Femur (tissue), 1 donor: ENCODE results near the gene DEPDC5.
A peak's percentile ranks its signal among the peaks of the same experiment; 100 is the strongest.

ENCODE experiments used
- DNase-seq: peaks from one replicate; pipeline ENCODE4 v3.0.0-alpha.2; 2017

DEPDC5 gene

DNA sequence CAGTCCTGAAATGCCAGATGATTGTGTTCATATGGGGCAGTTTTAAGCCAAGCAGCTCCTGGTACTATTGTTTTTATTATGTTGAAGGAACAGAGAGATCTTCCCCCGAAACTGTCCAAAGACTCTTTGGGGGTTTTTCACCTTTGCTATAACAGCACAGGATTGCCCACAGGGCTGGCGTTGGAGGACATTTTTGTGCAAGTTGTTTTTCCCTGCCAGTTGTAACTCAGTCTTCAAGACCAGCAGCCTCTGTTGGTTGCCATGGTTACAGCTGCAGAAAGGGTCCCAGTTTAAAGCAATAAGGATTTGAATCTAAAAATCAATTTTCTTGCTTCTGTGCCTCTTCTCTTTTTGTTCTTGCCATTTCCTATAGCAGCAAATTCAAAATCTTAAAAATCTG, 145.1 kb downstream of the DEPDC5 start:
- no peak for DNase-seq

DNA sequence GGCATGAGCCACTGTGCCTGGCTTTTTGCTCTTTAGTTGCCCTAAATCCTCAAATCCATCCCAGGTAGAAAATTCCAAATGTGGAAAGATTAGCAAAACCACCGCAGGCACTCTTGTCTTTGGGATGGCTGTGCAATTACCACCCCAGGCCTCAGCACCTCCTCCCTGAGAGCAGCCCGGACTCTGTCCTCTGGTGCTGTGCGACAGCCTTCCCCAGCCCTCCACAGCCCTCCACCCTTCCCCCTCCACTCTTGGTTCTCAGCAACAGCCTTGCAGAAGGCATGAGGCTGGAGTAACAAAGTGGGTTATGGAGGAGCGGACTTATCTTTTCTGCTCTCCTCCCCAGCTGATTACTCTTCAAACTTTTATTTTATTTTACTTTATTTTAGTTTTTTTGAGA, 145.8 kb downstream of the DEPDC5 start:
- DNase-seq, result no peak

DNA sequence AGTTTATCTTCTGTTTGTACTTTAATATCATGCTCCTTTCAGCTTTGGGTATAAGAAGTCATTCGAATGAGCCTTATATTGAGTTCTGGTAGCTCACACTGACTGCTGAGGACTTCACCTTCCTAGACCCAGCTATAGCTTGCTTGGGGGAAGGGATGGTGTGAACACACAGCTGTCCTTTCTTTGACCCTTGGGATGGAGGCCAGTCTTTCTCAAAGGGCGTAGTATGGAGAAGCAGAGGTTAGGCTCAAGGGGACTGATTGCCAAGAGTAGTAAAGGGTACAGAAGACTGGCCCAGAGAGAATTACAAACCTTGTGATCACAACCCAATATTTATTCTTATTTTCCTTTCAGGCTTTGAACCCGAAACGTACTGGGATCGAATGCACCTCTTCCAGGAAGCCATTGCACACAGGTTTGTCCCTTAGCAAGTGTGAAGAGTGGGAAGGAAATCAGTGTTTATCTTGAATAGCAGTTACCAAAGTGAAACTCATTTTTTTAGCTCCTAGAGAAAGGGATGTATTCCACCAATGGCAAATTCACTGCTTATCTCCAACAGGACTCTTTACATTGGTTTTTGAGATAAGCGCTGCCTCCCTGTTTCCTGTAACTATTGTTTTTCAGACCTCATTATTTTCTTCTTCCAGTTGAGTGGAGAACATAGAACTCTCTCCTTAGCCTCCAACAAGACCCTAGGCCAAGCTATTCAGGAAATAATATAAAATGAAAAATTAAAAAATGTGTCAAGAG, 147.7 kb downstream of the DEPDC5 start:
- no peak for DNase-seq

DNA sequence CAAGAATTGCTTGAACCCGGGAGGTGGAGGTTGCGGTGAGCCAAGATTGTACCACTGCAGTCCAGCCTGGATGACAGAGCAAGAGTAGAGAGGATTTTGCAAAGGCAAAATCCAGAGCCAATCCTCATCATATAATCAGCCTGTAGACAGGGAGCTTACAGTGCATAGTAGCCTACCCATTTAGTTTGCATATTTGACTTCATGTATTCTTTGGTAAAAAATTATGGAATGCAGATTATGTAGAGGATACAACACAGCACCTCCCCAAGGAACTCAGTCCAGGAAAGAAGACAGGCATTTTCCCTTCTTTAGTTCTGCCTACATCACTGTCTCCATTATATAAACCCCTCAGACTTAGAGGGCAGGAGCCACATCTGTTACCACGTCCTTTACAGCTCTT, 150.8 kb downstream of the DEPDC5 start:
- DNase-seq, result no peak

DNA sequence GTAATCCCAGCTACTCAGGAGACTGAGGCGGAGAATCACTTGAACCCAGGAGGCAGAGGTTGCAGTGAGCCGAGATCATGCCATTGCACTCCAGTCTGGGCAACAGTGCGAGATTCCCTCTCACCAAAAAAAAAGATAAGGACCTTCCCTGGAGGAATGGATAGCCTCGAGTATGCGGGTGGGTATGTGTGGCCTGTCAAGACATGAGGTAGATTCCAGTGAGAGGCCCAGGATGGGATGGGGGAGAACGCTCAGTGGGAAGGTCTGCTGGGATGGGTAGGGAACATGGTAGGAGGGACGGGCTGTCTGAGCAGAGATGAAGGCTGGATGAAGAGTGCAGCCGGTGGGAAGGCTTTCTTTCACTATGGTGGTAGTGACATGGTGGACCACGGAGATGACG, 151.5 kb downstream of the DEPDC5 start:
- no peak for DNase-seq

DNA sequence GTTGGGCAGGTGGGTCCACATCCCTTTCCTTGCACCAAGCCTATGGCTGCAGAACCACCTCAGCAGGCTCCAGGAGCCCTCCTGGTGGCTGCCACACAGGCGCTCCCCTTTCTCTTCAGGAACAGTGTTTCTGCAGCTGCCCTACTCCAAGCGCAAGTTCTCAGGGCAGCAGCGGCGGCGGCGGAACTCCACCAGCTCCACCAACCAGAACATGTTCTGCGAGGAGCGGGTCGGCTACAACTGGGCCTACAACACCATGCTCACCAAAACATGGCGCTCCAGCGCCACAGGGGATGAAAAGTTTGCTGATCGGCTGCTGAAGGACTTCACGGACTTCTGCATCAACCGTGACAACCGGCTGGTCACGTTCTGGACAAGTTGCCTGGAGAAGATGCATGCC, 152.3 kb downstream of the DEPDC5 start:
- DNase-seq, result no peak

DNA sequence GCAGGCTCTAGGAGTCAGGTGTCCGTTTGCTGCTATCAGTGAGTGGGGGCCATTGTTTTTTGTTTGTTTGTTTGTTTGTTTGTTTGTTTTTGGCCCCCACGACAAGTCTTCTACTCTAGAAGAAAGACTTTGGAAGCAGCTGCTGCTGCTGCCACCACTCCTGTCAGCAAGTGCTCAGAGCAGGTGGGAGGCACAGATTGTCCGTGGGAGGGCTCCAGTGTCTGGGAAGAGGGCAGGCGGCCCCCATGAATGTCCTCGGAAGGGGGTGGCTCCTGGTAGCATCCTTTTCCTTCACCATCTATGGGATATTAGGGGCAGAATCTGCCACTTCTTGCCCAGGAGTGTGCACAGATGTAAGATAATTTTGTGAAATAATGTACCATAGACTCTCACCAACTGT, 152.8 kb downstream of the DEPDC5 start:
- DNase-seq, result no peak

DNA sequence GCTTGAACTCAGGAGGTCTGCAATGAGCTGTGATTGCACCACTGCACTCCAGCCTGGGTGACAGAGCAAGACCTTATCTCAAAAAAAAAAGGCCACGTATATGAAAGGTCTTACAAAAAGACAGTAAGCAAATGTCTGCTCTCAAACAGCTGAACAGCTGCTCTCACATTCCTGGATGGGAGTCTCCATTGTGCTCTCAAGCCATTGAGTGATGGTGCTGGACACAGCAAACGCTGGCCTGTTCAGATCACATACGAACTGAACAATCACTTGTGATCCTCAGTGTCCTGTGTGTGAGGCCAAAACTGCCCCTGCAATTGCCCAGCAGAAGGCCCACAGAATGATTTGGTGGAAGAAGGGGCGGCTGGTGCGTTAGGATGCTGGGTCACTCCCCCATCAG, 156.2 kb downstream of the DEPDC5 start:
- no peak for DNase-seq

DNA sequence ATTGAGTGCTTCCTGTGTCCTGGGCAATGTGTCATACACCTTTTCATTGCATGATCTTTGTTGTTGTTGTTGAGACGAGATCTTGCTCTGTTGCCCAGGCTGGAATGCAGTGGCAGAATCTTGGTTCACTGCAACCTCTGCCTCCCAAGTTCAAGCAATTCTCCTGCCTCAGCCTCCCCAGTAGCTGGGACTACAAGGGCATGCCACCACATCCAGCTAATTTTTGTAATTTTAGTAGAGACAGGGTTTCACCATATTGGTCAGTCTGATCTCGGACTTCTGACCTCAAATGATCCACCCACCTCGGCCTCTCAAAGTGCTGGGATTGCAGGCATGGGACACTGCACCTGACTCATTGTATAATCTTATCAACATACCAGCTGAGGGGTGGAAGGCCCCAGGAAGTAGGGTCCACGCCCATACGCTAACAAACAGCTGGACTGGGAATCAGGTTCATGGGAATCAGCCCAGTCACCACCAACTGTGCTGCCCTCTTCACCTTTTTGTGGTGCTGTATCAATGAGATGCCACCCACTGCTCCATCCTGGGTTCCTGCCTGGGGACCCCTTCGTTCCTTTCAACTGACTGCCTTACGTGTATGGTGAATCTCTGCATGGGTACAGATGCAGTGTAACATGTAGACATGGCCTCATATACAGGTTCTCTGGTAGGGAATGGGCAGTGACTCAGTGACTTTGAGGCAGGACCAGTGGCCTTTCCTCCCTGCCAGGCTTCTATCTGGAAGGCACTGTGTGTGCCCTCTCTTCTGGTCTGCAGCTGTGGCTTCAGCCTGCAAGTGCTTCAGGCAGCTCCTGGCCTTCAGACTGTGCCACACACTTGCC, 158.0 kb downstream of the DEPDC5 start:
- DNase-seq, result no peak

DNA sequence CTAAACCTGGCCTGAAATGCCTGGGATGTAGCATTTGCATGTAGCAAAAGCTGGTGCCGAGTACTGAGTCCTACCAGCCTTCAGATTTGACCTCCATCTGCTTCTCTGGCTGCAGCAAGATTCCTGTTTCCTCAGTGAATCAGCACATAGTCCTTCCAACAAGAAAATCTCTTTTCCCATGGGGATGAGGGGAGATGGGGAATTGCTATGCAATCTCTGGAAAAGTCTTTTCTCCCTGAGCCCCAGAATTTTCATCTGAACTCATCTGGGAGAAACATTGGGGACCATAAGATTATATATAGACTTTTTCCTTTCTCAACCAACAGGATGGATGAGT, 158.6 kb downstream of the DEPDC5 start:
- no peak for DNase-seq

DNA sequence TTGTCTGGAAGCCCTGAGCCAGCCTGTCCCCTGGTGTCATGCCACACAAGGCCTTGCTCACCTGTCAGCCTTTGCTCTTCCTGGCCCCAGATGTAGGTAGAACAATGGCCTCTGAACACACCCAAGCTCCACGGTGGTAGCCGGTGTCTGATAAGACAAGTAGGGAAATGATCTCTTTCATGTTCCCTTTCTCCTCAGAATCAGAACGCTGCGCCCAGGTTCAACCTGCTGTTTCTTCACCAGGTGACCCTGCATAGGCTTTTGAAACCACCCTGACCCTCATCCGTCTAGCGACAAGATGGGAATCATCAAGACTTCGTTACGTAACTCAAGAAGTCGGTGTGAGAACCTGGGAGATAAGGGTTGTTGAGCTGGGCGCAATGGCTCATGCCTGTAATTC, 161.8 kb downstream of the DEPDC5 start:
- DNase-seq, result no peak

DNA sequence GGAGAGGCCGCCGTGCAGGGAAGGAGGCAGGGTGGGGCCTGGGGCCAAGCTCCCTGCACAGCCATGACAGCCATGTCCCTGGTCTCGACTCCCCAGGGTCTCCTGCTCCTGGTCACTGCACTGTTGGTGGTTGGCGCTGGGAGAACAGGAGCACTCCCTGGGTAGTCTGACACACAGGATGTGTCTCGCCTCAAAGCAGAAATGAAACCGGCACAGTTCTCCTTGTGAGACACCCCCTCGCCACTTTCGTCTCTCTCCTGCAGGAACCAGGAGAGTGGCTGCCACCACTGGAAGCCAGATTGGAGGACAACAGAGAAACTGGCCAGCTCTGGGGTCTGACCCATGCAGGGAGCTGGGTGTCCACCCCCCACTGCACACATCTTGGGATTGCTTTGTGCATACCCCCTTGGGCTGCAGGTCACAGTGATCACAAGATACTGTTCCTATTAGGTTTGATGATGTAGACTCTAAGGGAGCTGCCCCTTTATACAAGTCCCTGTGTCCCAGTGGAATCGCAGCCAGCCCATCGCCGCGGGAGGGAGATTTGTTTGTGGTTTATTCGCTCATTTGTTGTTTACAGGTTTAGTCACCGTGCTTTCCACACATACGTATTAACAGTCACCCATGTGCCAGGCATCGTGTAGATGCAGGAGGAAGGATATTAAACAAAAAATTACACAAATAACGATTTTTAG, 163.6 kb downstream of the DEPDC5 start:
- no peak for DNase-seq

DNA sequence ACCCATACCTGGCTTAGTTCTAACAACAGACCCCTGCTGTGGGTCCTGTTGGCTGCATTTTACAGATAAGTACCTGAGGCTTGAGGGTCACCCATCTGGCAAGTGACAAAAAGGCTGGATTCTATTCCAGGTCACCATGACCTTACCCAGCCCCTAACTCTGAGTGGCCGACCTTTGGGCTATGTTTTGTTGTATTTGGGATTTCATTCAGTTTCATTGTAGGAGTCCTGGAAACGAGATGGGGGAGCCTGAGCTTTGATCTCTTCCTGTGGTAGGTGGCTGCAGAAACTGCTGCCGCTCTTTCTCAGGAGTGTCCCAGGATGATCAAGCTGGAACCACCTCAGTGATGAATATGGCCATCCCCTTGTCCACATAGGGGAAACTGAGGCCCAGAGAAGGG, 165.9 kb downstream of the DEPDC5 start:
- no peak for DNase-seq

DNA sequence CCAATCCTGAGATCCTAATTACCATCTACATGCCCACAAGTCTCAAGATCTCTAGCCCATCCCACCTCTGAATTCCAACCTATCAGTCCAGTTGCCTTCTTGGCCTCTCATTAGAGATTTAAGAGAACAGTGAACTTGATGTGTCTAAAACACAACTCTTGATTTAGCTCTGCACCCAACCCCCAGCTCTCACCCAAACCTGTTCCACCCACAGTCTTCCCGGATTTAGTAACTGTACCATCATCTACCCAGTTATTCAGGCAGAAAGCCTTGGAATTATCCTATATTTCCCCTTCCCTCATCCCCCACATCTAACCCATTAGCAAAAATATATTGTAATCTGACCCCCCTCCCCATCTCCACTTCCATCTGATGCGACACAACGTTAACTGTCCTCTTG, 166.5 kb downstream of the DEPDC5 start:
- no peak for DNase-seq

DNA sequence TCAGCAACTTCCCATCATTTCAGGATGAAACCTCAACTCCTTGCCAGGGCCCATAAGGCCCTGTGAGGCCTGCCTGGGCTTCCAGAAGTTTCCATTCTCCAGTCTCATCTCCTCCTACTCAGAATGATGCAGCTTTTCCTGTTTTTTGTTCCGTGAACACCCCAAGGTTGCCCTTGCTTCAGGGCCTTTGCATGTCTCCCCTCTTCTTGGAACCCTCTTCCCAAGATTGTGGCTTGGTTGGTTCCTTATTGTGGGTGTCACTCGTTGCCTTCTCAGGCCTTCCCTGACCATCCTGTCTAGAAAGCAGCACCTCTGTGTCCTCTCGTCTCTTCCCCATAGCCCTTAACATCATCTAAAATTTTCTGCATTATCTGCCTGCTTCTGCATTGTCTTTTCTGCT, 167.3 kb downstream of the DEPDC5 start:
- DNase-seq, result no peak

DNA sequence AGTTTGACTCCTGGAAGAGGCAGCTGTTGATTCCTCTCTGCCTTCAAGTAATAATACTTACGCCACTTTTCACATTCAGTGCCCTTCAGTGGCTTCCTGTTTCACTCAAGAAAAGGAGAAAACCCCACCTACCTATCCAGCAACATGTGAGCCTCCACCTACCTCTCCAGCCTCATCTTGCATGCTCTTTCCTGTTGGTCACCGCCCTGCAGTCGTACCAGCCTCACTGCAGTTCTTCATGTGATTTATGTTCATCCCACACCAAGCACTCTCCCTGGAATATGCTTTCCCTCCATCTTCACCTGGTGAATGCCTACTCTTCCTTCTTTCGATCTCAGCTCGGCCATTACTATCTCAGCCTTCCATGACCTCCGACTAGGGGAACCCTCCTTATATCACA, 168.7 kb downstream of the DEPDC5 start:
- DNase-seq, result no peak

DNA sequence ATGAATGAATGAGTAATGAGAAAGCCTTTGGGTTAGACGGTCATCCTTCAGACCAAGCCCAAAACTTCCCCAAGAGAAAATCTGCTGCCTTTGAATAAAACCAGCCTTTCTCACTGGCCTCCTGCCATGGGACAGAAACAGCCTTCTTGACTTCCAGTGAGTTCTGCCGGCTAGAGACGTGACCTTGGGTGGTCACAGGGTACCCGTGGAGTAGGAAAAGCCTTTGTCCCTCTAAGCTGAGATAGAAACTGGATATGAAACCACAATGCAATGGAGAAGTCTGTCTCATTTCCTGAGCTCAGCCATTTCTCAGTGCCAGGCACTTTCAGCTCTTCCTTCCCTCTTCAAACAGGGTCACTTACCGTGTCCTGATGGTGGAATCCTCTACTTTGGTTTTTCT, 169.3 kb downstream of the DEPDC5 start:
- DNase-seq, result peak; percentile 41

DNA sequence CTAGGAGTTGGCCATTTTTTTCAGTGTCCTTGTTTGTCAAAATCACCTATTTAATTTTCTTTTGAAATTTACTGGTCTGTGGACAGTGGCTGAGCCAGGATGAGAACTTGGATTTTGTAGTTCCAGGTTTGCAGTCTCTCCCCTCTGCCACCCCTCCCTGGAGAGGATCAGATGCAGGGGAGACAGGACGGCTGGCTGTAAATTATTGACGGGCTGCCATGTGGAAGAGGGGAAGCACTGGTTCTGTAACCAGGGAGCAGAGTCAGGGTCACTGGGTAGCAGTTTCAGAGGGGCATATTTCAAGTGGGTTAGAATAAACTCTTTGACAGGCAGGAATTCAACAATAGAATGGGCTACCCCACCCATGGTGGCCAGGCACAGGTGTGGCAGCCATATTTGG, 169.9 kb downstream of the DEPDC5 start:
- DNase-seq, result no peak

DNA sequence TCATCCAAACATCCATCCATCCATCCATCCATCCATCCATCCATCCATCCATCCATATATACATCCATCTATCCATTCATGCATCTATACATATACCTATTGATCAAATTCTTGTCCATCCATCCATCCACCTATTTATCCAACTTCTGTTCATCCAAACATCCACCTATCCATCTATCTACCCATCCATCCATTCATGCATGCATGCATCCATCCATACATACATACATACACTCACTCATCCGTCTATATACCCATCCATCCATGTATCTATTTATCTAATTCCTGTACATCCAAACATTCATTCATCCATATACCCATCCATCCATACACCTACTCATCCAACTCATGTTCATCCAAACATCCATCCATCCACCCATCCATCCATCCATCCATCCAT, 171.2 kb downstream of the DEPDC5 start:
- DNase-seq, result no peak

DNA sequence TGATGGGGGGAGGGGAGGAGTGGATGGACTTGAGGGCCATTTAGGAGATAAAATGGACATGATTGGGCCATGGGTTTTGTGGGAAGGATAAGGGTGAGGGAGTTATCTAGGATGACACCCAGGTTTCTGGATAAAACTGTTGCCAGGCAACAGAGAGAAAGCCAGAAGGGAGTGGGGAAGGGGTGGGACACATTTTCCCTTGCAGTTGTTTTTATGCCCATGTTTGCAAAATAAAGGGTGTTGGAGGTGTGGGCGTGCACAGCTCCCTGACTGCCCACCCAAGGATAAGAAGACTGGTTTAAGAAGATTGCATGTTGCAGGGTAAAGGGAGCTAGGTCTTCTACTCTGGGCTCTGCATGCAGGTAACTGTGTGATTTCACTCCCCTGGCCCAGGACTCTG, 172.2 kb downstream of the DEPDC5 start:
- no peak for DNase-seq

DNA sequence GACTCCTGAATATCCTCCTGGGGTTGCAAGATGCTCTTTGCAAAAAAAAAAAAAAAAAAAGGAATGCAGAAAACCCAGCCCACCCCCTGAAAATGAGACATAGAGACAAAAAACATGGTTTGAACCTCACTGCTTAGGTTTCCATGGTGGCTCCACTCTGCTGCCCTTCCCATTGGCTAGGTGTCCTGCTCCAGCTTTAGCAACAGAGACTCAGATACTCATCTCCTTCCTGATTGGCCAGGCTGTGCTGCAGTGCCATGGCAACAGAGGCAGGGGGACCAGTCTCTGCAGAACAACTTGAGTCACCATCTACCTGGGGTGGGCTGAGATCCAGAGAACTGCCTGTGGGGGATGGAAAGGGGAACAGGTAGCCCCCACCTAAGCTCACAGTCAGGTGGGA, 173.2 kb downstream of the DEPDC5 start:
- DNase-seq, result no peak

DNA sequence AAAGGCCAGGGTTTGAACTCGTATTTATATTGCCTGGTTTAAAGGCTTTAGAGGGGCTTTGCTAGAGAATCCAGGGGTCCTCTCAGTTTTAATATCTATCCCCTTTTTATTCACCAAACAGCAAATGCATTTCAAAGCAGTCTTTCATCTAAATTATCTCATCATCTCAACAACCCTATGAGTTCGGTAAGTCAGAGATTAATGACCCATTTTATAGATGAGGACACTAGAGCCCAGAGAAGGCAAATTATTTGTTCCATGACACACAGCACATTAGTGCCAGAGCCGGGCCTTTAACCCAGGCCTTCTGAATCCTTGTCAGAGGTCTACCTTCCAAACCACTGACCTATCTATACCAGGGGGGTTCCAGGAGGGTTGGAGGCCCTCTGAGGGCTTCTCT, 173.7 kb downstream of the DEPDC5 start:
- DNase-seq, result no peak

DNA sequence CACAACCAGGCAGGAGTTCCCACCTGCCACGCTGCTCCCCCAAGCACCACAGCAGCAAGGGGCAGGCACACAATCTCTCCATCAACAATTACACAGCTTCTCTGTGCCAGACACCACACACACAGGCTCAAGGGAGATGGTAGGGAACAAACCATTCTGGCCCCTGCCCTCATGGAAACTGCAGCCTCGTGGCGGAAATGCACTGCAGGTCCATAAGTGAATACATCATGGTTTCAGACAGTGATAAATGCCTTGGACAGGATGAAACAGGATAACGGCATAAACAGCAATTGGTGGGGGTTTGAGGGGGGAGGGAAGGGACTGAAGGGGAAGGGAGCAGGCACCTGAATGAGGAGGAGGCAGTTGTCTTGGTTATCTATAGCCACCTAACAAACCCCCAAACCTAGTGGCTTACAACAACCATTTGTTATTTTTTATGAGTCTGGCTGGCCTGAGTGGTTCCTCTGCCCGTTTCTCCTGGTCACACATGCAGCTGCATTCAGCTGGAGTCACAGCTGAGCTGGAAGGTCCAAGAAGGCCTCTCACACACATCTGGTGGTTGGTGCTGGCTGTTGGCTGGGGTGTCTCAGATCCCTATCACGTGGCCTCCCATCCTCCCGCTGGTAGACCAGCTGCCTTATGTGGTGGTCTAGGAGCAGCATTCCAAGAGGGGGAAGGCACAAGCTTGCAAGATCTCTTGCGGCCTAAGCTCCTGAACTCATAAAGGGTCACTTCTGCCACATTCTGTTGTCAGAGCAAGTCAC, 175.5 kb downstream of the DEPDC5 start:
- DNase-seq, result peak; percentile 75
